ENCODE data around the gene ATG2A. TPM values are rescaled to one million over a fixed set of nuclear protein-coding genes. Genes with fewer than 3 reads are reported as not detected.

The ATG2A gene
- polyA plus RNA-seq, 3 donors, result 2.6 to 24.9 (median 4.0) TPM

DNA sequence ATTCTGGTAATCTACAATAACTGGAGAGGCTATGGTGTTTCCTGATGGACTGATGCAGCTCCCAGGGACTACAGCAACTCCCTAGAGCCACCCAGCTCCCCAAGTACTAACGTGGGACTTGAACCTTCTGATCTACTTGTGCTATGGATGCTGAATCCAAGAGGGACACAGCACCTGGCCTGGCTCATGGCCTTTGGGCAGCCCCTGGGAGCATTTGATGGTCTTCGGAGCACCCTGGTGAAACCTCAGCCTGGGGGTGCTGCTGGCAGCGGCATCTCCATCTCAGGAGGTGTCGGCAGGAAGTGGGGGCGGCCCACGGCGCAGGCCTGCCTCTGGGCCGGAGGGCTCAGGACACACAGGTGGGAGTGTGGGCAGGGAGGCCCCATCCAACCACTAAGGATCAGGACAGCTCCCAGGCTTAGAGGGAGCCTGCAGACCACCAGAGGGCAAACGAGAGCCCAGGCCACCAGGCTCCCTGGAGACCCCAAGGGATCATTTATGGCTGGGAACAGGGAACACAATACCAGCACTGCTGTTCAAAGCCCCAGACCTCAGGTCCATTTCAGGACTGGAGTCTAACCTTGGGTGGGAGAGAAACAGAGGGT, 47.3 kb downstream of the ATG2A start:
- TF ChIP-seq, protein P1, sequence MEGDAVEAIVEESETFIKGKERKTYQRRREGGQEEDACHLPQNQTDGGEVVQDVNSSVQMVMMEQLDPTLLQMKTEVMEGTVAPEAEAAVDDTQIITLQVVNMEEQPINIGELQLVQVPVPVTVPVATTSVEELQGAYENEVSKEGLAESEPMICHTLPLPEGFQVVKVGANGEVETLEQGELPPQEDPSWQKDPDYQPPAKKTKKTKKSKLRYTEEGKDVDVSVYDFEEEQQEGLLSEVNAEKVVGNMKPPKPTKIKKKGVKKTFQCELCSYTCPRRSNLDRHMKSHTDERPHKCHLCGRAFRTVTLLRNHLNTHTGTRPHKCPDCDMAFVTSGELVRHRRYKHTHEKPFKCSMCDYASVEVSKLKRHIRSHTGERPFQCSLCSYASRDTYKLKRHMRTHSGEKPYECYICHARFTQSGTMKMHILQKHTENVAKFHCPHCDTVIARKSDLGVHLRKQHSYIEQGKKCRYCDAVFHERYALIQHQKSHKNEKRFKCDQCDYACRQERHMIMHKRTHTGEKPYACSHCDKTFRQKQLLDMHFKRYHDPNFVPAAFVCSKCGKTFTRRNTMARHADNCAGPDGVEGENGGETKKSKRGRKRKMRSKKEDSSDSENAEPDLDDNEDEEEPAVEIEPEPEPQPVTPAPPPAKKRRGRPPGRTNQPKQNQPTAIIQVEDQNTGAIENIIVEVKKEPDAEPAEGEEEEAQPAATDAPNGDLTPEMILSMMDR (IDR thresholded peaks at IDR 0.05), result no peak
- no peak overlapping the region for H2AFZ ChIP-seq (ENCODE audit: insufficient read depth, low read depth, low read length, poor library complexity, severe bottlenecking)
- WGBS (ENCODE audit: insufficient coverage), result 73% methylated on average over 8 of the region's 9 CpGs
- H3K9me3 ChIP-seq (replicated peaks in 1 of 2; ENCODE audit: control insufficient read depth in 1 of 2, insufficient read depth in 1 of 2, low read length in 2 of 2), result no peaks in the 10 kb centered on the region
- Mint-ChIP-seq H3K4me1 (peaks cover 83% of the 10 kb centered on the region), H3K4me3 (peak overlapping the region in 1 of 2 donors; percentile 6), H3K27ac (peak overlapping the region; percentile 89 to 95 (median 92)), H3K36me3 (peaks cover 72 to 80% of the 10 kb centered on the region in 2 donors), H3K9me3 (peaks cover 0 to 5% (median 0%) of the 10 kb centered on the region in 7 donors), H3K27me3 (ENCODE audit: low read depth in 3 of 3) (peaks cover 0 to 4% (median 3%) of the 10 kb centered on the region in 3 donors)
- peak overlapping the region; percentile 67 to 83 for H3K27ac ChIP-seq (ENCODE audit: low read depth in 1 of 2, low read length in 2 of 2)
- peaks cover 61 to 85% of the 10 kb centered on the region in 2 donors for H3K4me1 ChIP-seq (ENCODE audit: control insufficient read depth in 1 of 2, insufficient read depth in 2 of 2, low read length in 2 of 2)
- H3K9ac ChIP-seq (ENCODE audit: insufficient read depth, low read length, poor library complexity, severe bottlenecking), result peak overlapping the region; percentile 53
- peak overlapping the region in 1 of 3 experiments; percentile 59 for H3K4me3 ChIP-seq (replicated peaks in 1 of 3; ENCODE audit: low read depth in 2 of 3, low read length in 3 of 3)
- peaks cover 85% of the 10 kb centered on the region for H3K79me2 ChIP-seq (ENCODE audit: insufficient read depth, low read length)
- peaks cover 96% of the 10 kb centered on the region for H4K20me1 ChIP-seq (ENCODE audit: insufficient read depth, low read length)
- H3K36me3 ChIP-seq (replicated peaks in 1 of 2; ENCODE audit: control insufficient read depth in 1 of 2, insufficient read depth in 2 of 2, low read length in 2 of 2), result peaks cover 33 to 66% of the 10 kb centered on the region in 2 donors
- H3K27me3 ChIP-seq (ENCODE audit: control insufficient read depth in 2 of 2, insufficient read depth in 2 of 2, low read length in 2 of 2), result no peaks in the 10 kb centered on the region
- DNase-seq, result no peak
- peak overlapping the region; percentile 72 for H3K4me2 ChIP-seq (replicated peaks; ENCODE audit: extremely low read depth, low read length, poor library complexity, severe bottlenecking)
- intact Hi-C loops (cut with micrococcal nuclease), result loop anchor here in 1 of 2 donors (2.0 kb wide), 1 partner anchor 13 kb away; no protein-coding TSS in a partner anchor

DNA sequence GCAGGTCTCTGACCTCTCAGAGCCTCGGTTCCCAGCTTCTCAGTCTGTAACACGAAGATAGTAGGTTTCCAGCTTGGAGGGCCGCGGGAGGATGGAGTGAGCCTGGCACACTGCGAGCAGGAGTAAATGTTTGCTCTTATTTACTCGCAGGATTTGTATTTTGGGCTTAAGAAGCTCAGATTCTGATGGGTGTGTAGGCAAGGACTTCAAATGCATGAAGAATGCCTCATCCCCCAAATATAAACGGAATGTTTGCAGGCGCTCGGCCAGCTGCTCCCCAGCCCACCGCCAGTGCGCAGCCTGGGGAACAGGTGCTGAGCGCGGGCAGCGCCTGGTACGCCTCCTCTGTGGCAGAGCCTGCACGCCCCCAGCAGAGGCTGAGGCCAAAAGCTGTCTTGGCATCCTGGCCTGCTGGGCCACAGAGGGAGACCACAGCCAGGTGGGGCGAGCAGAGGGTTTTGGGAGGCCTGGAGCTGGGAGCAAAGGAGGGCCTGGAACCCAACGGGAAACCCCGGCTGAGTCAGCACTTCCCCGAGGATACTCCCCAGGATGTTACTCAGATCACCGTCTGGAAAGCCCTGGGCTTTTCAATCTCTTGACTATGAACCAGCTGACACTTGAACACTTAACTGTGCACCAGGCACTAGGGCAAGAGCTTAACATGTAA, 48.0 kb downstream of the ATG2A start:
- peaks cover 66 to 78% of the 10 kb centered on the region in 2 donors for H3K36me3 Mint-ChIP-seq
- no peaks in the 10 kb centered on the region for H3K9me3 ChIP-seq (replicated peaks in 1 of 2; ENCODE audit: control insufficient read depth in 1 of 2, insufficient read depth in 1 of 2, low read length in 2 of 2)
- H3K4me3 Mint-ChIP-seq, result no peak overlapping the region
- H3K27ac ChIP-seq (ENCODE audit: low read depth in 1 of 2, low read length in 2 of 2), result peak overlapping the region in 1 of 2 donors; percentile 83
- intact Hi-C loops (cut with micrococcal nuclease), result no loop called here
- DNase-seq, result peak in 2 of 3 donors; percentile 52 to 93
- H3K4me1 ChIP-seq (ENCODE audit: control insufficient read depth in 1 of 2, insufficient read depth in 2 of 2, low read length in 2 of 2), result peaks cover 62 to 85% of the 10 kb centered on the region in 2 donors
- peak overlapping the region in 4 of 7 donors; percentile 14 to 91 (median 30) for H3K27ac Mint-ChIP-seq
- peak overlapping the region in 1 of 3 experiments; percentile 59 for H3K4me3 ChIP-seq (replicated peaks in 1 of 3; ENCODE audit: low read depth in 2 of 3, low read length in 3 of 3)
- WGBS (ENCODE audit: insufficient coverage), result 82% methylated on average over 19 of the region's 21 CpGs
- TF ChIP-seq, protein P1 (IDR thresholded peaks at IDR 0.05), result no peak
- H3K9ac ChIP-seq (ENCODE audit: insufficient read depth, low read length, poor library complexity, severe bottlenecking), result no peak overlapping the region
- H3K4me1 Mint-ChIP-seq, result peaks cover 84% of the 10 kb centered on the region
- H3K27me3 Mint-ChIP-seq (ENCODE audit: low read depth in 3 of 3), result peaks cover 0 to 4% (median 3%) of the 10 kb centered on the region in 3 donors
- H3K27me3 ChIP-seq (ENCODE audit: control insufficient read depth in 2 of 2, insufficient read depth in 2 of 2, low read length in 2 of 2), result no peaks in the 10 kb centered on the region
- no peak overlapping the region for H3K4me2 ChIP-seq (replicated peaks; ENCODE audit: extremely low read depth, low read length, poor library complexity, severe bottlenecking)
- no peak overlapping the region for H2AFZ ChIP-seq (ENCODE audit: insufficient read depth, low read depth, low read length, poor library complexity, severe bottlenecking)
- H3K79me2 ChIP-seq (ENCODE audit: insufficient read depth, low read length), result peaks cover 85% of the 10 kb centered on the region
- H4K20me1 ChIP-seq (ENCODE audit: insufficient read depth, low read length), result peaks cover 96% of the 10 kb centered on the region
- H3K9me3 Mint-ChIP-seq, result peaks cover 0 to 5% (median 0%) of the 10 kb centered on the region in 7 donors
- peaks cover 30 to 59% of the 10 kb centered on the region in 2 donors for H3K36me3 ChIP-seq (replicated peaks in 1 of 2; ENCODE audit: control insufficient read depth in 1 of 2, insufficient read depth in 2 of 2, low read length in 2 of 2)
